Stimulated activated effector memory CD8-positive, alpha-beta T cell treated with anti-CD3 and anti-CD28 coated beads, Interleukin-12 subunit alpha, Interleukin-12 subunit beta, amount 100 ng/mL, for 72 hours (primary cell): ENCODE measurements around the gene VPS13C.

Experiments
- ATAC-seq: fragments of 150-1000 bp; cut with Tn5 transposase; 2 replicates; pipeline ENCODE4 v1.10.0; 2021
- DNase-seq, 2 donors: peaks; one replicate each; pipeline ENCODE4 v3.0.0; 2021 to 2022; ENCODE audit warnings: low spot score in 2 of 2
- H3K27ac Mint-ChIP-seq: one replicate; pipeline ENCODE4 v1.8.0; 2022; ENCODE audit warnings: mild to moderate bottlenecking, mixed read lengths
- H3K36me3 Mint-ChIP-seq: one replicate; pipeline ENCODE4 v1.8.0; 2022; ENCODE audit warnings: mild to moderate bottlenecking, mixed read lengths
- H3K4me1 Mint-ChIP-seq: one replicate; pipeline ENCODE4 v1.8.0; 2022; ENCODE audit warnings: mixed read lengths
- H3K4me3 Mint-ChIP-seq: one replicate; pipeline ENCODE4 v1.8.0; 2022; ENCODE audit warnings: mild to moderate bottlenecking, mixed read lengths
- H3K9me3 Mint-ChIP-seq: one replicate; pipeline ENCODE4 v1.8.0; 2022; ENCODE audit warnings: mixed read lengths

Gene VPS13C

GRCh38 chr15:62060113-62060895 is at the start of gene VPS13C:
Gene VPS13C (minus strand): TSS chr15:62060447. CDS start chr15:62060374, 73 bp downstream.
- DNase-seq (peak; percentile 90 to 94), ATAC-seq (peak; percentile 94)
- no peaks in the 10 kb centered on the region for H3K9me3 Mint-ChIP-seq
- H3K27ac Mint-ChIP-seq: peak within 1 kb of the TSS; percentile 96
- H3K36me3 Mint-ChIP-seq: peaks cover 31% of the 10 kb centered on the region
- peaks cover 38% of the 10 kb centered on the region for H3K4me1 Mint-ChIP-seq
- peak within 1 kb of the TSS; percentile 93 for H3K4me3 Mint-ChIP-seq

GRCh38 chr15:62109437-62109836 is 49.2 kb upstream of the VPS13C start:
- H3K27ac Mint-ChIP-seq: peak overlapping the region; percentile 93
- H3K9me3 Mint-ChIP-seq: no peaks in the 10 kb centered on the region
- peak in 1 of 2 donors; percentile 7 for DNase-seq
- H3K4me3 Mint-ChIP-seq: no peak overlapping the region
- peaks cover 36% of the 10 kb centered on the region for H3K4me1 Mint-ChIP-seq
- ATAC-seq: no peak
- H3K36me3 Mint-ChIP-seq: peaks cover 8% of the 10 kb centered on the region

- Mint-ChIP-seq H3K4me3 (no peak overlapping the region), H3K27ac (no peak overlapping the region), H3K9me3 (no peaks in the 10 kb centered on the region), H3K4me1 (peaks cover 34% of the 10 kb centered on the region), H3K36me3 (peaks cover 8% of the 10 kb centered on the region)
- peak in 1 of 2 donors; percentile 15 for DNase-seq
- no peak for ATAC-seq
These were observed 48.2 kb upstream of the VPS13C start for GRCh38 chr15:62108411-62108810.

GRCh38 chr15:62107571-62108121 is 47.4 kb upstream of the VPS13C start:
- no peak overlapping the region for H3K4me3 Mint-ChIP-seq
- peak in 1 of 2 donors; percentile 20 for DNase-seq
- no peak for ATAC-seq
- peaks cover 26% of the 10 kb centered on the region for H3K4me1 Mint-ChIP-seq
- peaks cover 8% of the 10 kb centered on the region for H3K36me3 Mint-ChIP-seq
- H3K27ac Mint-ChIP-seq: no peak overlapping the region
- H3K9me3 Mint-ChIP-seq: no peaks in the 10 kb centered on the region

GRCh38 chr15:62106096-62106495 is 45.8 kb upstream of the VPS13C start:
- Mint-ChIP-seq H3K36me3 (peaks cover 8% of the 10 kb centered on the region), H3K4me1 (peaks cover 14% of the 10 kb centered on the region), H3K27ac (no peak overlapping the region), H3K4me3 (no peak overlapping the region), H3K9me3 (no peaks in the 10 kb centered on the region)
- DNase-seq: no peak
- ATAC-seq: no peak

- Mint-ChIP-seq H3K27ac (no peak overlapping the region), H3K4me1 (peaks cover 6% of the 10 kb centered on the region), H3K36me3 (peaks cover 3% of the 10 kb centered on the region), H3K9me3 (no peaks in the 10 kb centered on the region), H3K4me3 (no peak overlapping the region)
- no peak for ATAC-seq
- peak in 1 of 2 donors; percentile 8 for DNase-seq
These were observed 45.0 kb upstream of the VPS13C start for GRCh38 chr15:62105266-62105665.

- Mint-ChIP-seq H3K27ac (no peak overlapping the region), H3K4me1 (peaks cover 2% of the 10 kb centered on the region), H3K36me3 (no peaks in the 10 kb centered on the region), H3K9me3 (no peaks in the 10 kb centered on the region), H3K4me3 (no peak overlapping the region)
- no peak for ATAC-seq
- peak in 1 of 2 donors; percentile 1 for DNase-seq
These were observed 44.6 kb upstream of the VPS13C start for GRCh38 chr15:62104846-62105245.

- Mint-ChIP-seq H3K9me3 (no peaks in the 10 kb centered on the region), H3K4me1 (no peaks in the 10 kb centered on the region), H3K36me3 (no peaks in the 10 kb centered on the region), H3K27ac (no peak overlapping the region), H3K4me3 (no peak overlapping the region)
- no peak for DNase-seq
- ATAC-seq: no peak
These were observed 44.2 kb upstream of the VPS13C start for GRCh38 chr15:62104401-62104800.

GRCh38 chr15:62103431-62103830 is 43.2 kb upstream of the VPS13C start:
- H3K4me1 Mint-ChIP-seq: no peaks in the 10 kb centered on the region

GRCh38 chr15:62099094-62099601 is 38.9 kb upstream of the VPS13C start:
- DNase-seq: no peak
- ATAC-seq: peak; percentile 88

More at GRCh38 chr15:62103431-62103830, 43.2 kb upstream of the VPS13C start:
- H3K4me3 Mint-ChIP-seq: no peak overlapping the region
- no peaks in the 10 kb centered on the region for H3K9me3 Mint-ChIP-seq
- H3K36me3 Mint-ChIP-seq: no peaks in the 10 kb centered on the region
- ATAC-seq (no peak), DNase-seq (no peak)
- no peak overlapping the region for H3K27ac Mint-ChIP-seq

GRCh38 chr15:62094388-62094787 is 34.1 kb upstream of the VPS13C start:
- Mint-ChIP-seq H3K36me3 (no peaks in the 10 kb centered on the region), H3K4me1 (no peaks in the 10 kb centered on the region), H3K9me3 (no peaks in the 10 kb centered on the region), H3K4me3 (no peak overlapping the region), H3K27ac (no peak overlapping the region)
- ATAC-seq (no peak), DNase-seq (no peak)

More at GRCh38 chr15:62099094-62099601, 38.9 kb upstream of the VPS13C start:
- no peaks in the 10 kb centered on the region for H3K36me3 Mint-ChIP-seq
- no peak overlapping the region for H3K4me3 Mint-ChIP-seq
- no peaks in the 10 kb centered on the region for H3K4me1 Mint-ChIP-seq
- H3K9me3 Mint-ChIP-seq: no peaks in the 10 kb centered on the region
- no peak overlapping the region for H3K27ac Mint-ChIP-seq

- Mint-ChIP-seq H3K4me3 (no peak overlapping the region), H3K4me1 (peaks cover 1% of the 10 kb centered on the region), H3K9me3 (no peaks in the 10 kb centered on the region), H3K36me3 (no peaks in the 10 kb centered on the region), H3K27ac (no peak overlapping the region)
- no peak for ATAC-seq
- no peak for DNase-seq
These were observed 33.6 kb upstream of the VPS13C start for GRCh38 chr15:62093809-62094208.

GRCh38 chr15:62090988-62091387 is 30.7 kb upstream of the VPS13C start:
- Mint-ChIP-seq H3K4me1 (peaks cover 14% of the 10 kb centered on the region), H3K4me3 (no peak overlapping the region), H3K36me3 (no peaks in the 10 kb centered on the region), H3K27ac (no peak overlapping the region), H3K9me3 (no peaks in the 10 kb centered on the region)
- DNase-seq (no peak), ATAC-seq (no peak)

- peaks cover 14% of the 10 kb centered on the region for H3K4me1 Mint-ChIP-seq
- no peak overlapping the region for H3K27ac Mint-ChIP-seq
- ATAC-seq (no peak), DNase-seq (no peak)
- H3K36me3 Mint-ChIP-seq: no peaks in the 10 kb centered on the region
- no peaks in the 10 kb centered on the region for H3K9me3 Mint-ChIP-seq
- H3K4me3 Mint-ChIP-seq: no peak overlapping the region
These were observed 29.4 kb upstream of the VPS13C start for GRCh38 chr15:62089616-62090015.

GRCh38 chr15:62088353-62088693 is 28.1 kb upstream of the VPS13C start:
- Mint-ChIP-seq H3K9me3 (peaks cover 5% of the 10 kb centered on the region), H3K4me3 (peak overlapping the region; percentile 21), H3K27ac (peak overlapping the region; percentile 56), H3K4me1 (peaks cover 14% of the 10 kb centered on the region), H3K36me3 (no peaks in the 10 kb centered on the region)
- no peak for DNase-seq
- no peak for ATAC-seq
